Activated CD4-positive, alpha-beta T cell treated with anti-CD3 and anti-CD28 coated beads for 1 hour (primary cell): ENCODE results near the gene HLCS.
A peak's percentile ranks its signal among the peaks of the same experiment; 100 is the strongest.

Experiments used
- DNase-seq: peaks from one replicate; pipeline ENCODE4 v3.0.0-alpha.2; 2020

HLCS gene

GRCh38 chr21:36735724-36736320 is 230.6 kb downstream of the HLCS start:
- DNase-seq: no peak

GRCh38 chr21:36735201-36735515 is 231.3 kb downstream of the HLCS start:
- no peak for DNase-seq

- DNase-seq: no peak
Observed at GRCh38 chr21:36734367-36735200, 231.9 kb downstream of the HLCS start.

GRCh38 chr21:36733857-36734256 is 232.6 kb downstream of the HLCS start:
- DNase-seq: no peak

- no peak for DNase-seq
Observed at GRCh38 chr21:36732761-36733160, 233.7 kb downstream of the HLCS start.

- no peak for DNase-seq
Observed at GRCh38 chr21:36732217-36732616, 234.3 kb downstream of the HLCS start.

- no peak for DNase-seq
Observed at GRCh38 chr21:36730291-36731281, 235.9 kb downstream of the HLCS start.

GRCh38 chr21:36729310-36729970 is 237.0 kb downstream of the HLCS start:
- DNase-seq: no peak

- DNase-seq: peak; percentile 1
Observed at GRCh38 chr21:36728371-36729111, 237.9 kb downstream of the HLCS start.

GRCh38 chr21:36727866-36728265 is 238.6 kb downstream of the HLCS start:
- DNase-seq: no peak

- DNase-seq: no peak
Observed at GRCh38 chr21:36725793-36726386, 240.6 kb downstream of the HLCS start.

GRCh38 chr21:36724660-36725059 is 241.8 kb downstream of the HLCS start:
- DNase-seq: no peak

- DNase-seq: no peak
Observed at GRCh38 chr21:36723371-36723881, 243.0 kb downstream of the HLCS start.

- DNase-seq: no peak
Observed at GRCh38 chr21:36722370-36723368, 243.8 kb downstream of the HLCS start.

GRCh38 chr21:36721817-36722216 is 244.7 kb downstream of the HLCS start:
- DNase-seq: no peak

GRCh38 chr21:36719614-36720013 is 246.9 kb downstream of the HLCS start:
- DNase-seq: no peak

- DNase-seq: no peak
Observed at GRCh38 chr21:36718951-36719501, 247.4 kb downstream of the HLCS start.

- DNase-seq: no peak
Observed at GRCh38 chr21:36717976-36718375, 248.5 kb downstream of the HLCS start.

GRCh38 chr21:36716836-36717235 is 249.6 kb downstream of the HLCS start:
- DNase-seq: no peak

GRCh38 chr21:36716387-36716786 is 250.1 kb downstream of the HLCS start:
- DNase-seq: no peak
